NCI-H1092 (cell line): ENCODE results near the gene CCDC92B.

Experiments used
- DNase-seq: peaks from one replicate; lab custom pipeline; 2025; lab: John Stamatoyannopoulos, UW

CCDC92B gene

DNA sequence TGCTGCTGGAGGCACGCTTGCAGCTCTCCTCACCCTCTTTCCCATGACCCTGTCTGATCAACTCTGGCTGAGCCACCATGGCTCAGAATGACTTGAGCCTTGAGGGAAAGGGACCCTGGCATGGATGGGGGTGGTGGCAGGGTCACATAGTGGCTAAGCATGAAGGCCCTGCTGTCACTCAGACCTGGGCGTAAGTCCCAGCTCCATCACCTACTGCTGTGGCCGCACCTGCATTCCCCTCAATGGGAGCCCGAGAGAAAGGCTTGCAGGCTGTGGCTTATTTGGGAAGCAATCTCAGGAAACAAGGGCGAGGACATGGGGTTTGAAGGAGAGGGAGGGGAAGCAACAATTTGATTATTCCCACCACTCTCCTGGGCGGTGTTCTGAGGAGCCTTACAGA is 29.0 kb upstream of the CCDC92B start:
- DNase-seq = no peak

DNA sequence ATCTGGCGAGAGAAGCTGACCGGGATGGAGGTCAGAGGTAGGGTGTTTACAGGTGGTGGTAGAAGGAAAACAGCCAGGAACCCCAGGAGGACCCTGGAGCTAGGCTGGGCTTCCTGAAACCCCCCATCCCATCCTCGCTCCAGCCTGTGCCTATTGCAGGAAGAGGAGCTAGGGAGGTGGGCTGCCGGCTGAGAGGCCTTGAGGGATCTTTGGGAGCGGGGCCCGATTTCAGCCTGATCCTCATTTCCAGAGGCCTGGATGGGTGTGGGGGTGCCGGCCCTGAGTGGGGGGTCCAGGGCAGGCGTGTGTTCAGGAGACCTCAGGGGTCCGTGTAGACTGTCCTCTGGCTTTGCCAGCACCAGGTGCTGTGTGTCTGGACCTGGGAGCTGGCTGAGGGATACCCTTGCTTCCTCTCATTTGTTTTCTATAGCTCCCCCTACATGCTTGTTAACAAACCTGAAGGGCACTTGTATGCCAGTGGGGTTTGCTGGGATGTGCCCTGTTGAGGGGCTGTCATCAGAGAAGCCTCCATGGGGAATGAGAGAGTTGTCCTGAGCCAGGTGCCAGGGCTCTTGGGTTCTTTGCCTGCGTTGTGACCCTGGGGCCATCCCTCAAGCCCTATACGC is 27.9 kb upstream of the CCDC92B start:
- no peak for DNase-seq

DNA sequence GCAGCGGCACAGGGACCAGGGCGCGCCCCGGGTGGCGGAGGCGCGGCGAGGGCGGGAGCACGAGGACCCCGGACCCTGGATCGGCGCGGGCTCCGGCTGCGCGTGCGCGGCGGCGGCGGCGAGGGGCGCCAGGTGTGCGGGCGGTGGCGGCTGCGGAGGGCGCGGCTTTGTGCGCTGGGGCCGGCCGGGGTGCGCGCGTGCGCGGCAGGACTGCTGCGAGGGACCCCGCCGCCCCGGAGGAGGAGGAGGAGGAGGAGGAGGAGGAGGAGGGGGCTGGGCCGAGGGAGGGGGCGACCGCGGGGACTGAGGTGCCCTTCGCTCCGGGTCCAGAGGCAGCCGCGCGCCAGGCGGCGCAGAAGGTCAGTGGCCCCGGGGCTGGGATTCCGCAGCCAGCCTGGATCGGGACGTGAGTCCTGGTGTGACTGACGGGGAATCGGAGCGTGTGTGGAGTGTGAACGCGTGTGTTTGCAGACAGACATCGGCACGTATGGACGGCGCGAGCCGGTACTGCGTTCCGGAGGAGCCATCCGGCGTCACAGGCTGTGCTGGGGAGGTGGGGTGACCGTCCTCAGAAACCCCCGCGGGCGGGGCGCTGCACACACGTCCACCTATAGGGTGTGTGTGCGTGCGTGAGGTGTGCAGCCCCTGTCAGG is 27.3 kb upstream of the CCDC92B start:
- DNase-seq = peak; percentile 55

DNA sequence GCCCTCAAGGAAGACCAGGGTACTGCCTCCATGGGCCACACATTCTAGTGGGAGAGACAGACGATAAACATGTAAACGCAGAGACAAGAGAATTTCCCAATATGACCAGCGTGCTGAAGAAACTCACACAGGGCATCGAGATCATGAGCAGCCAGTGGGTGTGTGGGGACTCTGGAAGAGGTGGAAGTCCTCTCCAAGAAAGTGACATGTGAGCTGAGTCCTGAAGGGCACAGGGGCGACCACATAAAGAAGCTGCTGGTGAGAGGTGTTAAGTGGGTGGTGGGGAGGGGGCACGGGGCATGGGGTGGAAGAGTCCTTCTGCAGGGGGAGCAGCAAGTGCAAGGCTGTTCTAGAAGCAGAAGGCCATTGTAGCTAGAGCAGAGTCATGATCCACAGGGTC is 25.8 kb upstream of the CCDC92B start:
- no peak for DNase-seq

DNA sequence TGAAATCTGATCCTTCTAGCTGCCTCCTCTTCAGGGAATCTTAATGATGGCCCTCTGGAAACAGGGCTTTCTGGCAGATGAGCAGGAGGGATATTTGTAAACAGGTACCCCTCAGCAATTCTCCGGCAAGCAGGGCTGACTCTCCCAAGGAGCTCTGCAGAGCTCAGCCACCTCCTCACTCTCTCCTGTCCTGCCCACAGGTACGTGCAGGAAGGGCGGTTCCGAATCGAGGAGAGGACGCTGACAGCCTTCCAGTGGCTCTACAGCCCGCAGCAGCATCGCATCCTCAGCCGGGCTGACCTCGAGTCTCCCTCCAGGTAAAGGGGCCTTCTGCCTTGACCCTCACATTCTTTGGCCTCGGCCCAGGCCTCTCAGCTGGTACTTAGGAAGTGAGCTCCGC is 20.7 kb upstream of the CCDC92B start:
- DNase-seq = no peak

DNA sequence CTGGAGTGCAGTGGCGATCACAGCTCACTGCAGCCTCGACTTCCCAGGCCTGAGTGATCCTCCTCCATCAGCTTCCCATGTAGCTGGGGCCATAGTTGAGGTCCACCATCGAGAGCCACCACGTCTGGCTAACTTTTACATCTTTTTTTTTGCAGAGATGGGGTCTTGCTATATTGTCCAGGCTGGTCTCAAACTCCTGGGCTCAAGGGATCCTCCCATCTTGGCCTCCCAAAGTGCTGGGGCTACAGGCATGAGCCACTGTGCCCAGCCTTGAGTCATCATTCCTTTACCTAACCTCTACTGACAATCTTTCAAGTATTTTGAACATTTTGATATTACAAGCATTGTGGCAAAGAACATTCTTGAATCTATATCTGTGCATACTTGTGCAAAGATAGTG is 9.4 kb upstream of the CCDC92B start:
- DNase-seq = no peak

GRCh38 chr17:2755891-2756724 is 6.7 kb upstream of the CCDC92B start:
- DNase-seq = no peak

DNA sequence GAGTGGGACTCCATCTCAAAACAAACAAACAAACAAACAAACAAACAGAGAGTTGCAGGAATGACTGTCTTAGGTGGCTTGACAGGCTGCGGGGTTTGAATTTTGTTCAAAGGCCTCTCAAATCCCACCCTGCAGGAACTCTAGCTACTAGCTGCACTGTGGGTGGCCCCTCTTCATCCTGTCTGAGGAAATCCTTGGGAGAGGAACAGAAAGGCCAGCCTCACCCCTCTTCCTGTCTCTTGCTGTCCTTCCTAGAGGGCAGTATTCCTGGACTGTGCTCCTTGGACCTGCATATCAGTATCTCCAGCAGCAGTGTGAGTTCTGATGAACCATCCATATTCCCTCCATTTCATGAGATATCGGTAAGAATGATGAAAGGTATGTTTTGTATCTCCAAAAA is 2.0 kb upstream of the CCDC92B start:
- no peak for DNase-seq

DNA sequence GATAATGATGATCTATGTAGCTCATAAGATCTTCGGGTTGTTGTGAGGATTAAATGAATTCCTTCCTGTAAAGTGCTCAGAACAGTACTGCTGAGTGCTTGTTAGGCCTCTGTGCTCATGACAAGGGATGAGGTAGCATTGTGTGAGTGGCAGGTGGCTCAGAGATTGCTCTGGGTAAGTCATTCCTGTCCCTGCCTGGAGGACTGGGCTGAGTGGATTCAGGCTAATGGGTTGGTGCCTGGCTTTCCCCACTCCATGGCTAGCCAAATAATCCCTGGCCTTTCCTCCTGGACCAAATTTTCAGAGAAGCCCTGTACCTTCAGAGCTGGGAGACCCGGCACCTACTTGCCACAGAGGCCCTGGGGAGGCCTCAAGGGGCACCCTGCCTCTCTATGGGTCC is 1.3 kb upstream of the CCDC92B start:
- DNase-seq = no peak

- DNase-seq = peak; percentile 24
Measured at GRCh38 chr17:2749784-2750181, 331 bp upstream of the CCDC92B start.

GRCh38 chr17:2745317-2746037 is 4.0 kb downstream of the CCDC92B start:
- DNase-seq = no peak

GRCh38 chr17:2737693-2738092 is 11.8 kb downstream of the CCDC92B start:
- DNase-seq = no peak

DNA sequence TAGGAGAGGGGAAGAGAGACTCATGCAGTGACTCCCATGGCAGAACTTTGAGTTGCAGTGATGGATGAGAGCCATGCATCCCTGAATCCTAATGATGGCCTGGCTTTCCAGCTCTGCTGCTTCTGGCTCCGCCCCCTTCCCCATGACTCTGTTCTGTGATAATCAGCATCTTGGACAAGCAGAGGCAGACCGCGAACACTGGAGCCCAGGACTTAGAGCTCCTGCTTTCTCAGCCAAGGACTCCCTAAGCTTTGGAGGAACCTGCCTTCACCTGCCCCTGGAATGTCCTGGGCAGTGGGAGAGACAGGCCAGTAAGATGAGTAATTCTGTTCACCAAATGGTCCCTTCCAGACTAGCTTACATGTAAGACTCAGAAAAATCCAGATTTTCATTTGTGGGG is 12.5 kb downstream of the CCDC92B start:
- no peak for DNase-seq

- DNase-seq = no peak
Measured at GRCh38 chr17:2735896-2736295, 13.6 kb downstream of the CCDC92B start.

GRCh38 chr17:2734939-2735338 is 14.5 kb downstream of the CCDC92B start:
- no peak for DNase-seq

DNA sequence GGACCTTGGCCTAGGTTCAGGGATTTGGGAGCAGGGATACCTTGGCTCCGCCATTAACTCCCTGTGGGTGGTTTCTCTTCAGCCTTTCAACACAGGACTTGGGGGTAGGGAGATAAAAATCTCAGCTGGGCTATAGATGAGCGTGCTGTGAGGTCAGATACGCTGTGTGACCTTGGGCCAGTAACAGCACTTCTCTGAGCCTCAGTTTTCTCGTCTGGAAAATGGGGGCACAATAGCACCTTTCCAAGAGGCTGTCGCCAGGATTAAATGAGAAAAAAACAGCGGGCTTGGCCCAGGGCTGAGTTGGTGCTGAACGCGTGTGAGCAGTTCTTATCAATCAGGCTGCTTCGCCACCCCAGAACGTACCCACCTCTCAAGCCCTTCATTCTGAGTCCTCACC is 17.6 kb downstream of the CCDC92B start:
- DNase-seq = no peak

GRCh38 chr17:2730764-2731353 is 18.6 kb downstream of the CCDC92B start:
- DNase-seq = no peak

DNA sequence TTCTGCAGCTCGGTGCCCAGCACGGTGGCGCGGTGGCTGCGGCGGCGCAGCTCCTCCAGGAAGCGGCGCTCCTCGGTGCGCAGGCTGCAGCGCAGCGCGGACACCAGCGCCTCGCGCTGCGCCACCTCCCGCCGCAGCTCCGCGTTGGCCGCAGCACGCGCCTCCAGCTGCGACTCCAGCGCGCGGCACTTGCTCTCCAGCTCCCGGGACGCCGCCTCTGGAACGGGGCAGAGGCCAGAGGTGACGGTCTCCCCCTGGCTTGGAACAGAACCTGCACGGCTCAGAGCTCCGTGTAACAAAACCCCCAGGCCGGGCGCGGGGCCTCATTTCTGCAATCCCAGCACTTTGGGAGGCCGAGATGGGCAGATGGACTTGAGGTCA is 24.7 kb downstream of the CCDC92B start:
- no peak for DNase-seq

- no peak for DNase-seq
Measured at GRCh38 chr17:2723997-2724783, 25.3 kb downstream of the CCDC92B start.

GRCh38 chr17:2723505-2723996 is 25.9 kb downstream of the CCDC92B start:
- no peak for DNase-seq

- DNase-seq = no peak
Measured at GRCh38 chr17:2722611-2723010, 26.8 kb downstream of the CCDC92B start.
